NT2/D1 (cell line): ENCODE results near the gene DHDDS.

Experiments used
- YY1 ChIP-seq: IDR thresholded peaks from 2 replicates; pipeline ENCODE4 v1.6.1; 2011; ENCODE audit not compliant: insufficient read length, insufficient read depth
- ZNF274 ChIP-seq: IDR thresholded peaks from 2 replicates; pipeline ENCODE4 v1.6.1; 2011; ENCODE audit warnings: mild to moderate bottlenecking, low read depth, low read length

DNA sequence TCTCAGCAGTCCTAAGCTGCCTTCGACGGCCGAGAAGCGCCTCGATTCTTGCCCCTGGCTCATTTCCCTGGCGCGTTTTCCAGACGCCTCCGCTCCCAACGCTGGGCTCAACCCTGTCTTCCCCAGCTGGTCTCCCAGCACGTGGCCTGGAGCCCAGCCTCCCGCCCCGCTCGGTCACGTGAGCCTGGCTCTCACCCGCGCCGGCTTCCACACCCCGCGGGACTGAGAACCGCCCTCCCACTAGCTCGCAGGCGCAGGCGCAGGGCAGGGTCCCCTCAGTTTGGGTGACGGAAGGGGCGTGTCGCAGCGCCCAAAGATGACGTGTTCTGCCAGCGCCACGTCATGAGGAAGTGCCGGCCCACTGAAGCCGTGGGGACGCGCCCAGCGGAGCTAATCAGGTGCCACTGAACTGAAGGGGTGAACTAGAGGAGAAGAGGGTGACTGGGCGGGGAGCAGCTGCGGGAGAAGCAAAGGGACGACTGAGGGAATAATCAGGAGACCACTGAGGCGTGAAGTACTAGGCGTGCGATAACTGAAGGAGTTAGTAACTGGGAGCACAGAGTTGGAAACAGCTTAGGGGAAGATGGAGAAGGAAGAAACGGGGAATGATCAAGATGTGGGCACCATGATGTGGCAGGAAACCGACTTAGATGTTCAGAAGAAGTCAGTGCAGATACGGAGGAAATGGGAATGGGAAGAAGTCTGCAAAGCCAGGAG, at the start of gene DHDDS:
- TF ChIP-seq YY1 (no peak), ZNF274 (no peak)
